Stimulated activated effector memory CD8-positive, alpha-beta T cell treated with anti-CD3 and anti-CD28 coated beads, Interleukin-12 subunit alpha, Interleukin-12 subunit beta, amount 100 ng/mL, for 72 hours (primary cell): ENCODE measurements around the gene HDHD2.
A peak's percentile ranks its signal among the peaks of the same experiment; 100 is the strongest.
"Not testable (repeated sequence)": the region's sequence is repeated elsewhere in the genome, so short reads cannot be mapped to it uniquely, and the experiment has no call there.

ENCODE experiments used
- ATAC-seq: fragments of 150-1000 bp; cut with Tn5 transposase; 2 replicates; pipeline ENCODE4 v1.10.0; 2021
- DNase-seq, 2 donors: peaks; one replicate each; pipeline ENCODE4 v3.0.0; 2021 to 2022; ENCODE audit warnings: low spot score in 2 of 2
- H3K27ac Mint-ChIP-seq: one replicate; pipeline ENCODE4 v1.8.0; 2022; ENCODE audit warnings: mild to moderate bottlenecking, mixed read lengths
- H3K36me3 Mint-ChIP-seq: one replicate; pipeline ENCODE4 v1.8.0; 2022; ENCODE audit warnings: mild to moderate bottlenecking, mixed read lengths
- H3K4me1 Mint-ChIP-seq: one replicate; pipeline ENCODE4 v1.8.0; 2022; ENCODE audit warnings: mixed read lengths
- H3K4me3 Mint-ChIP-seq: one replicate; pipeline ENCODE4 v1.8.0; 2022; ENCODE audit warnings: mild to moderate bottlenecking, mixed read lengths
- H3K9me3 Mint-ChIP-seq: one replicate; pipeline ENCODE4 v1.8.0; 2022; ENCODE audit warnings: mixed read lengths

The HDHD2 gene

DNA sequence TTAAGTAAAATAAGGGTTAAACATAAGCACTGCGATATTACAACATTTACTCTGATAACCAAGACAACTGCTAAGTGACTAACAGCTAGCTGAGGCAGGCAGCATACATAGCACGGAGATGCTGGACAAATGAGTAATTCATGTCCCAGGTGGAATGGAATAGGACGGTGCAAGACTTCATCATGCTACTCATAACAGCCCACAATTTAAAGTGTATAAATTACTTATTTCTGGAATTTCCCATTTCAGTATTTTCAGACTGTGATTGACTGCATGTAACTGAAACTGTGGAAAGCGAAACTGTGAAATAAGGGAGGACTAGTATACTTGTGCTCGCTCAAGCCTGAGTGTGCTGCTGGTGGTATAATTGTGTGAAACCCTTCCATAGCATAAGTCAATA lies 12.9 kb upstream of the HDHD2 start:
- Mint-ChIP-seq H3K36me3 (peaks cover 20% of the 10 kb centered on the region), H3K4me1 (peaks cover 17% of the 10 kb centered on the region), H3K4me3 (no peak overlapping the region), H3K27ac (no peak overlapping the region), H3K9me3 (no peaks in the 10 kb centered on the region)
- ATAC-seq: peak; percentile 95
- DNase-seq: no peak

DNA sequence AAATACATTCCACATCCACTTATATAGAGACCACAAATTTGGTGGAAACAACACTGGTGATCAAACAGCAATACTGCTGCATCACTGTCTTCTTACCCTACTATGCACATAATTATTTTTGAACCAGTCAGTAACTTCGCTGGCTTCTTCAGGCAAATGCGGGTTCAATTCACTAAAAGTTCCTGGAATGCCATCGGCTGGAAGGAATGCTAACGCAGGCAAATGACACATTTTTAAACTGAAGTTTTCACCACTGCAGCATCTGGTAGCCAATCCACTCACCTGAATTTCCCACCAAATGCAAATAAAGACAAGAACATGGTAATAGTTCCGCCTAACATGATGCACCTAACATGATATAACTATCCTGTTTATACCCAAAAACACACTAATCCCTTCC lies 10.0 kb upstream of the HDHD2 start:
- no peaks in the 10 kb centered on the region for H3K9me3 Mint-ChIP-seq
- H3K36me3 Mint-ChIP-seq: peaks cover 37% of the 10 kb centered on the region
- no peak overlapping the region for H3K27ac Mint-ChIP-seq
- H3K4me1 Mint-ChIP-seq: peaks cover 11% of the 10 kb centered on the region
- no peak overlapping the region for H3K4me3 Mint-ChIP-seq
- no peak for ATAC-seq
- no peak for DNase-seq

GRCh38 chr18:47158404-47158803 lies 8.1 kb upstream of the HDHD2 start:
- not testable (repeated sequence) for H3K9me3 Mint-ChIP-seq, H3K27ac Mint-ChIP-seq, H3K4me3 Mint-ChIP-seq, H3K4me1 Mint-ChIP-seq, DNase-seq, ATAC-seq
- peaks cover 44% of the 10 kb centered on the region for H3K36me3 Mint-ChIP-seq

- H3K9me3 Mint-ChIP-seq: no peaks in the 10 kb centered on the region
- H3K36me3 Mint-ChIP-seq: peaks cover 40% of the 10 kb centered on the region
- no peak for DNase-seq
- H3K27ac Mint-ChIP-seq: peak overlapping the region; percentile 94
- no peak for ATAC-seq
- H3K4me1 Mint-ChIP-seq: peaks cover 40% of the 10 kb centered on the region
- H3K4me3 Mint-ChIP-seq: peak overlapping the region; percentile 87
Measured at GRCh38 chr18:47151439-47151838, 1.1 kb upstream of the HDHD2 start.

DNA sequence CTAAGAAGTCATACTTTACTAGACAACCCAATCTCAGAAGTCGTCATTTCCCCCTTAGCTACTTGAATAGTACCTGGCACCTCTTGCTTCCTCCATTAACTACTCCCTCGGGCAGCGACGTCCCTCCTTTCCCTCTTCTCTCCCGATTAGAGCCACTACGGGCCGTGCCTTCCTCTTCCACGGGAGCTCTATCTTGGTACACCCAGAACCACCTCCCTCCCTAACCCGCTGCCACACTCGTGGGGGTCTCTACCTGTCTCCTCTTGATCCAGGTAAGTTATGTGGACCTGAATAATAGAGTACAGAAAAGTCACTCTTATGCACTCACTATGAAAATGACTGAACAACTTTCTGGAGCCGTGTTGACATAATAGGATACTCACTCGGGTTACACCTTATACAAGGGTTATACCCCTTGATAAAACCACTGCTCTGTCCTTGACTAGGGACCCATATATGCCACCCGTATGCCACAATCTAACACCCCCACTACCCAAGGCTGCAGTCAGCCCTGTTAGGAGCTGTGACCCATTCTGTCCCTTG lies 595 bp upstream of the HDHD2 start:
- ATAC-seq: peak; percentile 62
- peaks cover 45% of the 10 kb centered on the region for H3K4me1 Mint-ChIP-seq
- peak overlapping the region; percentile 94 for H3K27ac Mint-ChIP-seq
- DNase-seq: no peak
- H3K36me3 Mint-ChIP-seq: peaks cover 36% of the 10 kb centered on the region
- peak overlapping the region; percentile 87 for H3K4me3 Mint-ChIP-seq
- no peaks in the 10 kb centered on the region for H3K9me3 Mint-ChIP-seq

GRCh38 chr18:47149457-47150028 lies 757 bp downstream of the HDHD2 start:
- Mint-ChIP-seq H3K4me1 (peaks cover 57% of the 10 kb centered on the region), H3K36me3 (peaks cover 28% of the 10 kb centered on the region), H3K9me3 (no peaks in the 10 kb centered on the region), H3K27ac (peak overlapping the region; percentile 94), H3K4me3 (peak overlapping the region; percentile 87)
- no peak for ATAC-seq
- DNase-seq: no peak

DNA sequence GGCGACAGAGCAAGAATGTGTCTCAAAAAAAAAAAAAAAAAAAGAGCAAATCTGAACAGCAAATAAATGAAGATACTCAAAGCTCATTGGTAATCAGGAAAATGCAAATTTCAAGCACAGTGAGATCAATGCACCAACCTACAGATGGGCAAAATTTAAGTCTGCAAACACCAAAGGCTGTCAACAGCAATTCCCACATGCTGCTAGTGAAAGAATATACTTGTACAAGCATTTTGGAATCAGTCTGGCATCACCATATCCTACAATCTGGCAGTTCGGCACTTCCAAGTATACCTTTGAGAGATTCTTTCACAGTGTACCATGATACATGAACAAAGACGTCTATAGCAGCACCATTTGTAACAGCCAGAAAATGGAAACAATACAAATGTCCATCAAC lies 4.1 kb downstream of the HDHD2 start:
- Mint-ChIP-seq H3K4me1 (peaks cover 51% of the 10 kb centered on the region), H3K27ac (no peak overlapping the region), H3K4me3 (no peak overlapping the region), H3K9me3 (no peaks in the 10 kb centered on the region), H3K36me3 (peaks cover 22% of the 10 kb centered on the region)
- no peak for DNase-seq
- no peak for ATAC-seq

GRCh38 chr18:47143899-47144485 lies 6.3 kb downstream of the HDHD2 start:
- Mint-ChIP-seq H3K9me3 (no peaks in the 10 kb centered on the region), H3K4me3 (no peak overlapping the region), H3K4me1 (peaks cover 32% of the 10 kb centered on the region), H3K36me3 (peaks cover 13% of the 10 kb centered on the region), H3K27ac (no peak overlapping the region)
- ATAC-seq: no peak
- no peak for DNase-seq

DNA sequence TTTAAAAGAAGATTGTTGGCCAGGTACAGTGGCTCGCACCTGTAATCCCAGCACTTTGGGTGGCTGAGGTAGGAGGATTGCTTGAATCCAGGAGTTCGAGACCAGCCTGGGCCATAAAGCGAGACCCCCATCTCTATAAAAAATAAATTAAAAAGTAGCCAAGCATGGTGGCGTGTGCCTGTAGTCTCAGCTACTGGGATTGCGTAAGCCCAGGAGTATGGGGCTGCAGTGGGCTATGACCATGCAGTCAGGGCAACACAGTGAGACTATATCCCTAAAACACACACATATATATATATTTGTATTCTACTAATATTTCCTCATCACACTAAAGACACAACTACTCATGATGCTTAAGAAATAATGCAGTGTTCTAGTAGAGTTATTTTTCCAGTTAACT lies 7.1 kb downstream of the HDHD2 start:
- Mint-ChIP-seq H3K36me3 (peaks cover 13% of the 10 kb centered on the region), H3K27ac (no peak overlapping the region), H3K4me1 (peaks cover 24% of the 10 kb centered on the region), H3K9me3 (no peaks in the 10 kb centered on the region), H3K4me3 (no peak overlapping the region)
- ATAC-seq (no peak), DNase-seq (no peak)

DNA sequence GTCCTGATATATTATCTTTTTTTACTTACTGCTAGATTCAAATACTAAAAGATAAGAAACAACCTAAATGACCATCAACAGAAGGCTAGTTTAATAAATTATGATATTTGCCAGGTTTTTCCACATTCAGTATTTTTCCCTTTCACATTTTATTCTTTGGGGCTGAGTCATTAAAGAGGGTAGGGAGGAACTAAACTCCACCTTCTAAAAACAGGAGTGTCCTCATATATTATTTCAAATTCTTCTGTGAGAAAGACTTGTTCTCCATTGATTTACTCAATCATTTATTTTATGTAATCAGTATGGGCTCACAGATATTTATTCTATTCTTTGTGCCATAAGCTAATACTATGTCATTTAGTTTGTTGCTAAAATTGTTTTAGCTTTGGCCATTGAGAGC lies 9.0 kb downstream of the HDHD2 start:
- Mint-ChIP-seq H3K4me1 (peaks cover 15% of the 10 kb centered on the region), H3K27ac (no peak overlapping the region)
- ATAC-seq: no peak

DNA sequence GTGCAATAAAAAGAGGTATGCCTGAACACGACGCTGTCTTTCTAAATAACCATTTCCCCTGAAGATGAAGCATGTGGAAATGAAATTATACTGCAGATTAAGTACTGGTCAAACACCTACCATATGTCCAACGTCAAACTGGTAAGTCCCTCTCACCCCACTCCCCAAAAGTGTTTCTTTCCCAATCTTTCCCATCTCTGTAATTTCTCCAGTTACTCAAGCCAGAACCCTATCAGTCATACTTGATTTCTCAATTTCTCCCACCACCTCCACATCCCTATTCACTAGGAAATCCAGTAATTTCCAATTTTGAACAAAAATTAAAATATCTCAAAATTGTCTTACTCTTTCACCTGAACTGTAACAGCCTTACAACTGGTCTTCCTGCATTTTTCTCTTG lies 29.2 kb downstream of the HDHD2 start:
- no peak overlapping the region for H3K4me3 Mint-ChIP-seq
- peaks cover 20% of the 10 kb centered on the region for H3K4me1 Mint-ChIP-seq
- H3K36me3 Mint-ChIP-seq: peaks cover 44% of the 10 kb centered on the region
- ATAC-seq (no peak), DNase-seq (no peak)
- H3K27ac Mint-ChIP-seq: no peak overlapping the region
- no peaks in the 10 kb centered on the region for H3K9me3 Mint-ChIP-seq

More for the DNA sequence above, 9.0 kb downstream of the HDHD2 start:
- Mint-ChIP-seq H3K36me3 (peaks cover 15% of the 10 kb centered on the region), H3K4me3 (no peak overlapping the region), H3K9me3 (no peaks in the 10 kb centered on the region)
- DNase-seq: no peak

GRCh38 chr18:47120428-47120827 lies 29.9 kb downstream of the HDHD2 start:
- Mint-ChIP-seq H3K9me3 (no peaks in the 10 kb centered on the region), H3K27ac (no peak overlapping the region), H3K4me3 (no peak overlapping the region), H3K36me3 (peaks cover 44% of the 10 kb centered on the region), H3K4me1 (peaks cover 20% of the 10 kb centered on the region)
- DNase-seq: no peak
- peak; percentile 99 for ATAC-seq

- no peak overlapping the region for H3K4me3 Mint-ChIP-seq
- no peak overlapping the region for H3K27ac Mint-ChIP-seq
- no peaks in the 10 kb centered on the region for H3K9me3 Mint-ChIP-seq
- peaks cover 20% of the 10 kb centered on the region for H3K4me1 Mint-ChIP-seq
- no peak for DNase-seq
- peaks cover 53% of the 10 kb centered on the region for H3K36me3 Mint-ChIP-seq
- no peak for ATAC-seq
Measured at GRCh38 chr18:47118981-47119380, 31.3 kb downstream of the HDHD2 start.

DNA sequence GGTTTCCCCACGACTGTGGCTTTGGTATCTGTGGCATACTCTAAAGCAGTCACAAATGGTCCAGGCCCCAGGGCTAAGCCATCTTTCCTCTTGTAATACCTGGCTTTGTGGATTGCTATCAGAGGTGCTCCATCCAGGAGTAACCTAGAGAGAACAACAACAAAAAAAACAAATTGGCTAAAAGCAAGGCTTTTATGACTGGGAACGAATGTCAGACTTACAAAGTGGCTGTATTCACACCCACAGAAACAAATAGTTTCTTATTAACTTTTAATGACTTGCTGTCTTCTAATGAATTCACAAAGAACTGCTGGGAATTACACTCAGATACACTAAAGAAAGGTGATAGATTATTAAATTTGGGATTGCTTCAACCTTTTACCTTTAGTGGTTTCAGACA lies 35.1 kb downstream of the HDHD2 start:
- Mint-ChIP-seq H3K4me1 (peaks cover 3% of the 10 kb centered on the region), H3K9me3 (no peaks in the 10 kb centered on the region), H3K4me3 (no peak overlapping the region), H3K36me3 (peaks cover 67% of the 10 kb centered on the region), H3K27ac (peak overlapping the region; percentile 50)
- no peak for DNase-seq
- no peak for ATAC-seq

DNA sequence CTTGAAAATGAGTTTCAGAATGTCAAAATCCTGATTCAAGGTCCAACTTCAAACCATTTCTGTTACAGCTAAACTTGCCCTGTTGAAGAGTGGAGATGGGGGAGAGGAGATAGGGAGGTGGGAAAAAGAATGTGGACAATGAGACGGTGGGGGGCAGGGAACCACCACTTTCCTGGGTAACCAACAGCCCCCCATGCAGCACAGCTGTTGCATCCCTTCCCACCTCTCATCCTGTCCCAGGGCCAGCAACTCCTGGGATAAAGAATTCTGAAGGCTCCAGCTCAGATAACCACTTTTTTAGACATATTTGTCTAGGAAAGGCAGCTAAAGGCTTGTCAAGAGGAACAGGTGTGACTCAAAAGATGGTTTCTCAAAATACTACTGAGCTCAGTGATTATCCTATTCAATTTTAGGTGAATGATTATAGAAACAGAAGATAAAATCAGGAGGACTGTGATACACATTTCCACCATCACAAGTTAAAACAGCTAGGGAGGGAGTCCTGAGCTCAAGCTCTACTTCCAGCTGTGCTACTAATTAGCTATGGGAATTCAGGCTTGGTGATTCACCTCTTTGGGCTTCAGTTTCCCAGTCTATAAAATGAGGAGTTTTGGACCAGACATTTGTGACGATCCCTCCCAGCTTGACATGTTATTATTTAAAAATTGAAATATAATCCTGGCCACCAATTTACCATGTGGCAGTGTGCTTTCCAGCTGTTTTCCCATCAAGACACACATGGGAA lies 36.3 kb downstream of the HDHD2 start:
- Mint-ChIP-seq H3K27ac (no peak overlapping the region), H3K4me1 (no peaks in the 10 kb centered on the region), H3K4me3 (no peak overlapping the region), H3K36me3 (peaks cover 58% of the 10 kb centered on the region), H3K9me3 (no peaks in the 10 kb centered on the region)
- DNase-seq (no peak), ATAC-seq (no peak)
